H9 (cell line): Measurements from ENCODE around the gene SLC24A3. TPM values are rescaled to one million over a fixed set of nuclear protein-coding genes. Genes with fewer than 3 reads are reported as not detected.

Source experiments
- DNase-seq: peaks from one replicate; pipeline ENCODE4 v3.0.0-alpha.2; 2017
- H2AFZ ChIP-seq: one replicate; pipeline ENCODE4 v1.6.1; 2013; ENCODE audit warnings: mild to moderate bottlenecking, low read length, control low read depth, moderate library complexity
- H2AK5ac ChIP-seq: 2 replicates; pipeline ENCODE4 v1.6.1; 2013; ENCODE audit warnings: low read length, control low read depth, mixed read lengths; ENCODE audit not compliant: insufficient read length
- H2BK120ac ChIP-seq: one replicate; pipeline ENCODE4 v1.6.1; 2013; ENCODE audit warnings: low read depth, mild to moderate bottlenecking, low read length, control low read depth, inconsistent platforms; ENCODE audit not compliant: poor library complexity, severe bottlenecking
- H2BK12ac ChIP-seq: 2 replicates; pipeline ENCODE4 v1.6.1; 2013; ENCODE audit warnings: low read length, control low read depth, mixed read lengths, low read depth; ENCODE audit not compliant: insufficient read length
- H2BK15ac ChIP-seq: 2 replicates; pipeline ENCODE4 v1.6.1; 2013; ENCODE audit warnings: low read depth, low read length, control low read depth
- H2BK20ac ChIP-seq: one replicate; pipeline ENCODE4 v1.6.1; 2013; ENCODE audit warnings: low read depth, mild to moderate bottlenecking, low read length, control low read depth, inconsistent platforms; ENCODE audit not compliant: poor library complexity, severe bottlenecking
- H2BK5ac ChIP-seq: 2 replicates; pipeline ENCODE4 v1.6.1; 2013; ENCODE audit warnings: low read length, control low read depth, mixed read lengths; ENCODE audit not compliant: insufficient read length
- H3K14ac ChIP-seq: 2 replicates; pipeline ENCODE4 v1.6.1; 2013; ENCODE audit warnings: low read length, control low read depth; ENCODE audit not compliant: insufficient read depth
- H3K18ac ChIP-seq: 2 replicates; pipeline ENCODE4 v1.6.1; 2013; ENCODE audit warnings: low read depth, mild to moderate bottlenecking, mixed read lengths, low read length, control low read depth; ENCODE audit not compliant: insufficient read length
- H3K23ac ChIP-seq: 2 replicates; pipeline ENCODE4 v1.6.1; 2013; ENCODE audit warnings: low read length, control low read depth, mixed read lengths, low read depth; ENCODE audit not compliant: insufficient read length
- H3K23me2 ChIP-seq: 2 replicates; pipeline ENCODE4 v1.6.1; 2013; ENCODE audit warnings: low read depth, mild to moderate bottlenecking, mixed read lengths, low read length, control low read depth; ENCODE audit not compliant: insufficient read length, poor library complexity, severe bottlenecking
- H3K27ac ChIP-seq: 2 replicates; pipeline ENCODE4 v1.5.1; 2013; ENCODE audit warnings: low read length, control low read depth, mixed read lengths, low read depth; ENCODE audit not compliant: insufficient read length
- H3K27me3 ChIP-seq: 2 replicates; pipeline ENCODE4 v1.6.1; 2013; ENCODE audit warnings: low read length, control low read depth, inconsistent platforms; ENCODE audit not compliant: insufficient read depth
- H3K4ac ChIP-seq: 2 replicates; pipeline ENCODE4 v1.6.1; 2013; ENCODE audit warnings: low read depth, mild to moderate bottlenecking, control low read depth, inconsistent platforms, low read length, moderate library complexity
- H3K4me1 ChIP-seq: 2 replicates; pipeline ENCODE4 v1.6.1; 2013; ENCODE audit warnings: low read length, control low read depth, inconsistent platforms; ENCODE audit not compliant: insufficient read depth
- H3K4me2 ChIP-seq: 2 replicates; pipeline ENCODE4 v1.6.1; 2013; ENCODE audit warnings: low read length, control low read depth, mixed read lengths; ENCODE audit not compliant: insufficient read length, insufficient read depth
- H3K56ac ChIP-seq: 2 replicates; pipeline ENCODE4 v1.6.1; 2013; ENCODE audit warnings: low read depth, mild to moderate bottlenecking, mixed read lengths, low read length, control low read depth; ENCODE audit not compliant: insufficient read length
- H3K79me1 ChIP-seq: 2 replicates; pipeline ENCODE4 v1.6.1; 2013; ENCODE audit warnings: low read depth, mild to moderate bottlenecking, moderate library complexity, low read length, control low read depth, inconsistent platforms; ENCODE audit not compliant: insufficient read depth, poor library complexity, severe bottlenecking
- H3K79me2 ChIP-seq: 2 replicates; pipeline ENCODE4 v1.6.1; 2013; ENCODE audit warnings: low read length, control low read depth, inconsistent platforms; ENCODE audit not compliant: insufficient read depth
- H3K9ac ChIP-seq: 2 replicates; pipeline ENCODE4 v1.6.1; 2013; ENCODE audit warnings: low read length, control low read depth, mixed read lengths; ENCODE audit not compliant: insufficient read length; ENCODE audit errors: extremely low read depth
- H3K9me3 ChIP-seq: one replicate; pipeline ENCODE4 v1.6.1; 2013; ENCODE audit warnings: low read depth, low read length, inconsistent platforms; ENCODE audit not compliant: control insufficient read depth
- H3T11ph ChIP-seq: one replicate; pipeline ENCODE4 v1.6.1; 2013; ENCODE audit warnings: mild to moderate bottlenecking, low read length, control low read depth, inconsistent platforms
- H4K20me1 ChIP-seq: one replicate; pipeline ENCODE4 v1.6.1; 2013; ENCODE audit not compliant: control insufficient read depth, insufficient read length, insufficient read depth
- H4K5ac ChIP-seq: 2 replicates; pipeline ENCODE4 v1.6.1; 2013; ENCODE audit warnings: low read depth, mild to moderate bottlenecking, mixed read lengths, low read length, control low read depth; ENCODE audit not compliant: insufficient read length
- H4K8ac ChIP-seq: replicated peaks from 2 replicates; pipeline ENCODE4 v1.6.1; 2013; ENCODE audit warnings: low read length, control low read depth, mixed read lengths, low read depth; ENCODE audit not compliant: insufficient read length
- H4K91ac ChIP-seq: 2 replicates; pipeline ENCODE4 v1.6.1; 2013; ENCODE audit warnings: low read depth, mild to moderate bottlenecking, moderate library complexity, mixed read lengths, low read length, control low read depth; ENCODE audit not compliant: insufficient read length
- H3K27ac Mint-ChIP-seq, 3 experiments: 2 replicates in 2 of 3; 3 replicates in 1 of 3; pipeline ENCODE4 v1.8.0; 2020 to 2021; ENCODE audit warnings: mixed read lengths in 3 of 3, mild to moderate bottlenecking in 1 of 3, moderate library complexity in 1 of 3
- H3K27me3 Mint-ChIP-seq: 2 replicates; pipeline ENCODE4 v1.8.0; 2021; ENCODE audit warnings: low read depth, mild to moderate bottlenecking, moderate library complexity, mixed read lengths
- H3K36me3 Mint-ChIP-seq, 3 experiments: 2 replicates in 2 of 3; 3 replicates in 1 of 3; pipeline ENCODE4 v1.8.0; 2020 to 2021; ENCODE audit warnings: low read depth in 3 of 3, mixed read lengths in 3 of 3; ENCODE audit not compliant: insufficient read depth in 1 of 3
- H3K4me1 Mint-ChIP-seq, 2 experiments: 2 replicates each; pipeline ENCODE4 v1.8.0; 2020; ENCODE audit warnings: mixed read lengths in 2 of 2
- H3K4me3 Mint-ChIP-seq, 2 experiments: 2 replicates in 1 of 2; 3 replicates in 1 of 2; pipeline ENCODE4 v1.8.0; 2020 to 2021; ENCODE audit warnings: mild to moderate bottlenecking in 2 of 2, mixed read lengths in 2 of 2, moderate library complexity in 1 of 2
- H3K9me3 Mint-ChIP-seq, 2 experiments: 2 replicates in 1 of 2; 3 replicates in 1 of 2; pipeline ENCODE4 v1.8.0; 2020; ENCODE audit warnings: mild to moderate bottlenecking in 2 of 2, mixed read lengths in 2 of 2, moderate library complexity in 1 of 2
- WGBS: extraction: QIAGEN DNeasy Blood & Tissue Kit; methylation state at CpG from one replicate; pipeline ENCODE4 v1.1.7; 2013; ENCODE audit warnings: missing lambda C conversion rate, low lambda C conversion rate, mixed read lengths; ENCODE audit not compliant: insufficient read length; ENCODE audit errors: extremely low coverage; 5-methylcytosine and 5-hydroxymethylcytosine counted together
- total RNA-seq: library from RNA; stranded (reverse); gene quantifications from 2 replicates; pipeline ENCODE4 v1.2.1, GENCODE V29; 2021
- TF ChIP-seq, protein P1 (sequence below): fragments of 200-600 bp; sonication (generic); conservative IDR thresholded peaks from 3 replicates; pipeline ENCODE4 v1.8.0; 2021; ENCODE audit warnings: antibody characterized with exemption, mild to moderate bottlenecking

Gene SLC24A3
- total RNA-seq, 1 experiment from 2014 or later = 0.83 TPM

DNA sequence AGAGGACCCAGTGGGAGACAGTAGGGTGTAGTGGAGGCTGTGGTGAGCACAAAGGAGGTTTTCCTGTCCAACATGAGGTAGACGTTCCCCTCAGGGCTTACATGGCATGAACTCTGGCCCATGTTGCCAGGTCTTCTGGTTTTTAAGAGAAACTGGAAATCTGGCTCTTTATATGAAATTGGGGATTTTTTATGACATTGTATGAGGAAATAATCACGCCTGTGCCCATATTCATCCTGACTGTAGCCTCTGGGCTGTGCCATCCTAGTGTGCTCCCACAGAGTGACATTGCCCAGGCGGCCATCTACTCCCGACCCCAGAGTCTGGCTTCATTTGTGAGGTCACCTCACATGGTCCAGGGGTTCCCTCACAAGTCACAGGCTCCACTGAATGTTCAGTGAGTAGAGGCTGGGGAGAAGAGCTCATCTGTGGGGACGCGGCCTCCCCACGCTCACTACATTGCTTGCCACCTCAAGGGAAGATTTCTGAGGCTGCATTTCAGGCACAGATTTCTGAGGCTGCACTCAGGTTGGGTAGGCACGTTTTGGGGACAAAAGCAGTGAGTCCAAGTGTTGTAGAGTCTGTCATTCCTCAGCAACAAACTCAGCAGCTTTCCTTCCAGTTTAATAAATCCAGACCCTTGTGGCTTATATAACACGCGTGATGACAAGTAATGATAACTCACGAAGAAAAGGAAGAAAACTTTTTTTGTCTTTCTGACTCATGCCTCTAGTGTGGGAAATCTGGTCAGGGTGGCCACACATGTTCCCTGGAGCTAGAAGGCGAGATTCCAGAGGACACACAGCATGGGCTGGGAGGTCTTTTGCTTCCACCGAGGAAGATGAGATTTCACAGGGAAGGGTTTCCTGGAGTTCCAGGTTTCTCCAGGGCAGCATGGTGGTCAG, 41.7 kb downstream of the SLC24A3 start:
- H2BK120ac ChIP-seq = no peak overlapping the region
- H3K14ac ChIP-seq = peak overlapping the region; percentile 22; the same call in 1 of the 2 replicates
- H3K4me2 ChIP-seq = no peak overlapping the region
- WGBS = no CpG with 5 or more reads among the region's 13 CpGs
- no peak overlapping the region for H4K91ac ChIP-seq
- H3K23ac ChIP-seq = no peak overlapping the region
- H2BK5ac ChIP-seq = no peak overlapping the region
- no peaks in the 10 kb centered on the region; the same call in 1 of the 2 replicates for H3K4me1 ChIP-seq
- no peak overlapping the region for H3K4me3 Mint-ChIP-seq
- no peak overlapping the region for H2AK5ac ChIP-seq
- no peaks in the 10 kb centered on the region for H3K27me3 ChIP-seq
- H2BK15ac ChIP-seq = no peak overlapping the region
- no peaks in the 10 kb centered on the region for H3K9me3 Mint-ChIP-seq
- no peak overlapping the region for H3T11ph ChIP-seq
- H3K36me3 Mint-ChIP-seq = no peaks in the 10 kb centered on the region
- DNase-seq = no peak
- H3K79me2 ChIP-seq = no peaks in the 10 kb centered on the region
- H3K4ac ChIP-seq = no peak overlapping the region
- no peak overlapping the region for H3K18ac ChIP-seq
- H3K27me3 Mint-ChIP-seq = no peaks in the 10 kb centered on the region
- H2AFZ ChIP-seq = no peak overlapping the region
- no peak overlapping the region for H2BK20ac ChIP-seq
- no peaks in the 10 kb centered on the region for H4K20me1 ChIP-seq
- TF ChIP-seq, protein P1, sequence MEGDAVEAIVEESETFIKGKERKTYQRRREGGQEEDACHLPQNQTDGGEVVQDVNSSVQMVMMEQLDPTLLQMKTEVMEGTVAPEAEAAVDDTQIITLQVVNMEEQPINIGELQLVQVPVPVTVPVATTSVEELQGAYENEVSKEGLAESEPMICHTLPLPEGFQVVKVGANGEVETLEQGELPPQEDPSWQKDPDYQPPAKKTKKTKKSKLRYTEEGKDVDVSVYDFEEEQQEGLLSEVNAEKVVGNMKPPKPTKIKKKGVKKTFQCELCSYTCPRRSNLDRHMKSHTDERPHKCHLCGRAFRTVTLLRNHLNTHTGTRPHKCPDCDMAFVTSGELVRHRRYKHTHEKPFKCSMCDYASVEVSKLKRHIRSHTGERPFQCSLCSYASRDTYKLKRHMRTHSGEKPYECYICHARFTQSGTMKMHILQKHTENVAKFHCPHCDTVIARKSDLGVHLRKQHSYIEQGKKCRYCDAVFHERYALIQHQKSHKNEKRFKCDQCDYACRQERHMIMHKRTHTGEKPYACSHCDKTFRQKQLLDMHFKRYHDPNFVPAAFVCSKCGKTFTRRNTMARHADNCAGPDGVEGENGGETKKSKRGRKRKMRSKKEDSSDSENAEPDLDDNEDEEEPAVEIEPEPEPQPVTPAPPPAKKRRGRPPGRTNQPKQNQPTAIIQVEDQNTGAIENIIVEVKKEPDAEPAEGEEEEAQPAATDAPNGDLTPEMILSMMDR = no peak
- no peak overlapping the region for H4K8ac ChIP-seq
- H3K79me1 ChIP-seq = no peaks in the 10 kb centered on the region
- no peaks in the 10 kb centered on the region for H3K23me2 ChIP-seq
- H3K4me1 Mint-ChIP-seq = peaks cover 3 to 7% of the 10 kb centered on the region in 2 experiments; a peak in 2 of 4 replicates
- H4K5ac ChIP-seq = no peak overlapping the region
- no peak overlapping the region for H3K56ac ChIP-seq
- H2BK12ac ChIP-seq = no peak overlapping the region
- no peak overlapping the region for H3K9ac ChIP-seq
- H3K9me3 ChIP-seq = no peaks in the 10 kb centered on the region
- no peak overlapping the region for H3K27ac ChIP-seq
- H3K27ac Mint-ChIP-seq = no peak overlapping the region
